HepG2 (cell line): ENCODE results near the gene SLC25A33. TPM values are rescaled to one million over a fixed set of nuclear protein-coding genes. Genes with fewer than 3 reads are reported as not detected.

ENCODE experiments used
- ATRX ChIP-seq: sonication (generic); formaldehyde crosslinking; IDR thresholded peaks from 2 replicates; pipeline ENCODE4 v1.4.0; 2020; ENCODE audit warnings: missing genetic modification reagents, borderline replicate concordance
- DR1 ChIP-seq: sonication (generic); formaldehyde crosslinking; IDR thresholded peaks from 2 replicates; pipeline ENCODE4 v1.8.0; 2021; ENCODE audit warnings: mild to moderate bottlenecking, missing genetic modification reagents, inconsistent platforms
- FOXK1 ChIP-seq: sonication (generic); formaldehyde crosslinking; IDR thresholded peaks from 2 replicates; pipeline ENCODE4 v1.4.0; 2020; ENCODE audit warnings: low read depth, missing genetic modification reagents, borderline replicate concordance
- KLF6 ChIP-seq: IDR thresholded peaks from 2 replicates; pipeline ENCODE4 v1.8.0; 2016; ENCODE audit warnings: missing biosample characterization, missing genetic modification reagents
- MXD4 ChIP-seq: IDR thresholded peaks from 2 replicates; pipeline ENCODE4 v1.6.1; 2016; ENCODE audit warnings: mild to moderate bottlenecking, missing biosample characterization, missing genetic modification reagents
- ONECUT2 ChIP-seq: sonication (generic); formaldehyde crosslinking; IDR thresholded peaks from 2 replicates; pipeline ENCODE4 v1.4.0; 2020; ENCODE audit warnings: missing genetic modification reagents
- SCMH1 ChIP-seq: sonication (generic); formaldehyde crosslinking; IDR thresholded peaks from 2 replicates; pipeline ENCODE4 v1.9.0; 2021; ENCODE audit warnings: missing genetic modification reagents, mild to moderate bottlenecking, borderline replicate concordance
- TCF12 ChIP-seq, 2 experiments: fragments of 450-650 bp in 1 of 2; sonication (generic) in 1 of 2; formaldehyde crosslinking in 1 of 2; IDR thresholded peaks; 2 replicates each; pipeline versions ENCODE4 v1.6.1 to v1.8.0; 2017 to 2022; ENCODE audit warnings: antibody characterized with exemption in 1 of 2, mild to moderate bottlenecking in 1 of 2, missing genetic modification reagents in 1 of 2, moderate library complexity in 1 of 2
- ZNF326 ChIP-seq: sonication (generic); formaldehyde crosslinking; IDR thresholded peaks from 2 replicates; pipeline ENCODE4 v1.4.0; 2020; ENCODE audit warnings: missing genetic modification reagents, borderline replicate concordance
- ZNF350 ChIP-seq: sonication (generic); formaldehyde crosslinking; IDR thresholded peaks from 2 replicates; pipeline ENCODE4 v1.4.0; 2020; ENCODE audit warnings: mild to moderate bottlenecking, low read depth, missing genetic modification reagents, borderline replicate concordance
- polyA plus RNA-seq, 8 experiments: library from polyadenylated mRNA; depleted of rRNA in 3 of 8; stranded (reverse) in 7 of 8; unstranded in 1 of 8; fragments of >200 nt; fragmentation: Illumina TruSeq in 4 of 8; extraction: Trizol in 4 of 8; gene quantifications; 2 replicates each; pipeline versions ENCODE4 v1.2.1 to v1.2.3, GENCODE V29; 2011 to 2016; ENCODE audit warnings: low read depth in 4 of 8, missing spikeins in 1 of 8, mixed read lengths in 1 of 8; ENCODE audit not compliant: insufficient read depth in 1 of 8
- total RNA-seq, 5 experiments: library from RNA; depleted of rRNA; stranded (reverse); fragments of >200 nt; fragmentation: Illumina TruSeq; extraction: Trizol; gene quantifications; 2 replicates each; pipeline ENCODE4 v1.2.3, GENCODE V29; 2016; ENCODE audit warnings: low read depth in 1 of 5
- TF ChIP-seq, protein P1 (sequence below): sonication (generic); formaldehyde crosslinking; IDR thresholded peaks from 2 replicates; pipeline ENCODE4 v1.4.0; 2020; ENCODE audit warnings: missing genetic modification reagents
- TF ChIP-seq, protein P2 (sequence below): sonication (generic); formaldehyde crosslinking; IDR thresholded peaks from 2 replicates; pipeline ENCODE4 v1.5.1; 2020; ENCODE audit warnings: mild to moderate bottlenecking, missing genetic modification reagents, borderline replicate concordance
- TF ChIP-seq, protein P3 (sequence below): sonication (generic); formaldehyde crosslinking; IDR thresholded peaks from 2 replicates; pipeline ENCODE4 v1.8.0; 2022; ENCODE audit warnings: missing genetic modification reagents, mild to moderate bottlenecking, inconsistent platforms, borderline replicate concordance
- TF ChIP-seq, protein P4 (sequence below), 2 experiments: sonication (generic) in 1 of 2; formaldehyde crosslinking in 1 of 2; IDR thresholded peaks; 2 replicates each; pipeline versions ENCODE4 v1.4.0 to v1.6.1; 2016 to 2020; ENCODE audit warnings: borderline replicate concordance in 1 of 2, low read depth in 1 of 2, mild to moderate bottlenecking in 1 of 2, missing genetic modification reagents in 1 of 2

The SLC25A33 gene
- total and polyA plus RNA-seq, 2 of the 13 experiments (the other 11 are each of a cell fraction or from before 2014, with no cell fraction given): 15.4 to 50.3 TPM

DNA sequence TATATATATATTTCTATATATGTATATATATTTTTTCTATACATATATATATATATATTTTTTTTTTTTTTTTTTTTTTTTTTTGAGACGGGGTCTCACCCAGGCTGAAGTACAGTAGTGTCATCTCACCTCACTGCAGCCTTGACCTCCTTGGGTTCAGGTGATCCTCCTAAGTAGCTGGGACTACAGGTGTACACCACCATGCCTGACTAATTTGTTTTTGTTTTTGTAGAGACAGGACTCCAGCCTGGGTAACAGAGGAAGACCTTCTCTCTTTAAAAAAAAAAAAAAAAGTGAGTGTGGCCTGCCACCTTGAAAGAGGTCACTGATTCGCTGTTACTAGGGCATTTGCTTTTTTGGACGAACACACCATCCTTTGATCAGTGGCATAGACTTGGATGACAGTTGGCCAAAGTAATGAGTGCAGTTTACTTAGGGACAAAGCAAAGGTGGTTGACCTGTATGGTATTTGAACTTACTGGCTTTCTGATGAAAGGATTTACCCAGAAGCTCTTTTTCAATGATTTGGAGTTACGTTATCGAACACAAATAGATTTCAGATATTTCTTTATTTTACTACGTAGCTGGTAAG is 10.8 kb downstream of the SLC25A33 start (continued):
- TF ChIP-seq, protein P1, sequence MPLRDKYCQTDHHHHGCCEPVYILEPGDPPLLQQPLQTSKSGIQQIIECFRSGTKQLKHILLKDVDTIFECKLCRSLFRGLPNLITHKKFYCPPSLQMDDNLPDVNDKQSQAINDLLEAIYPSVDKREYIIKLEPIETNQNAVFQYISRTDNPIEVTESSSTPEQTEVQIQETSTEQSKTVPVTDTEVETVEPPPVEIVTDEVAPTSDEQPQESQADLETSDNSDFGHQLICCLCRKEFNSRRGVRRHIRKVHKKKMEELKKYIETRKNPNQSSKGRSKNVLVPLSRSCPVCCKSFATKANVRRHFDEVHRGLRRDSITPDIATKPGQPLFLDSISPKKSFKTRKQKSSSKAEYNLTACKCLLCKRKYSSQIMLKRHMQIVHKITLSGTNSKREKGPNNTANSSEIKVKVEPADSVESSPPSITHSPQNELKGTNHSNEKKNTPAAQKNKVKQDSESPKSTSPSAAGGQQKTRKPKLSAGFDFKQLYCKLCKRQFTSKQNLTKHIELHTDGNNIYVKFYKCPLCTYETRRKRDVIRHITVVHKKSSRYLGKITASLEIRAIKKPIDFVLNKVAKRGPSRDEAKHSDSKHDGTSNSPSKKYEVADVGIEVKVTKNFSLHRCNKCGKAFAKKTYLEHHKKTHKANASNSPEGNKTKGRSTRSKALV (CRISPR knock-in tag): no peak
- TF ChIP-seq KLF6 (CRISPR knock-in tag) (0 out of 2 replicates have a peak, but pooled peaks have one; percentile 47), MXD4 (no peak; the same call in 1 of the 2 replicates), DR1 (no peak), FOXK1 (peak; percentile 81; the same call in 1 of the 2 replicates), TCF12 (IDR thresholded peaks at IDR 0.05) (no peak), TCF12 (CRISPR knock-in tag; IDR thresholded peaks at IDR 0.05) (peak; percentile 78; the same call in 1 of the 2 replicates), ATRX (CRISPR knock-in tag) (no peak), ONECUT2 (CRISPR knock-in tag) (peak; percentile 58; the same call in 1 of the 2 replicates), SCMH1 (CRISPR knock-in tag) (no peak), ZNF350 (CRISPR knock-in tag) (no peak), ZNF326 (CRISPR knock-in tag) (no peak)
- TF ChIP-seq, protein P2, sequence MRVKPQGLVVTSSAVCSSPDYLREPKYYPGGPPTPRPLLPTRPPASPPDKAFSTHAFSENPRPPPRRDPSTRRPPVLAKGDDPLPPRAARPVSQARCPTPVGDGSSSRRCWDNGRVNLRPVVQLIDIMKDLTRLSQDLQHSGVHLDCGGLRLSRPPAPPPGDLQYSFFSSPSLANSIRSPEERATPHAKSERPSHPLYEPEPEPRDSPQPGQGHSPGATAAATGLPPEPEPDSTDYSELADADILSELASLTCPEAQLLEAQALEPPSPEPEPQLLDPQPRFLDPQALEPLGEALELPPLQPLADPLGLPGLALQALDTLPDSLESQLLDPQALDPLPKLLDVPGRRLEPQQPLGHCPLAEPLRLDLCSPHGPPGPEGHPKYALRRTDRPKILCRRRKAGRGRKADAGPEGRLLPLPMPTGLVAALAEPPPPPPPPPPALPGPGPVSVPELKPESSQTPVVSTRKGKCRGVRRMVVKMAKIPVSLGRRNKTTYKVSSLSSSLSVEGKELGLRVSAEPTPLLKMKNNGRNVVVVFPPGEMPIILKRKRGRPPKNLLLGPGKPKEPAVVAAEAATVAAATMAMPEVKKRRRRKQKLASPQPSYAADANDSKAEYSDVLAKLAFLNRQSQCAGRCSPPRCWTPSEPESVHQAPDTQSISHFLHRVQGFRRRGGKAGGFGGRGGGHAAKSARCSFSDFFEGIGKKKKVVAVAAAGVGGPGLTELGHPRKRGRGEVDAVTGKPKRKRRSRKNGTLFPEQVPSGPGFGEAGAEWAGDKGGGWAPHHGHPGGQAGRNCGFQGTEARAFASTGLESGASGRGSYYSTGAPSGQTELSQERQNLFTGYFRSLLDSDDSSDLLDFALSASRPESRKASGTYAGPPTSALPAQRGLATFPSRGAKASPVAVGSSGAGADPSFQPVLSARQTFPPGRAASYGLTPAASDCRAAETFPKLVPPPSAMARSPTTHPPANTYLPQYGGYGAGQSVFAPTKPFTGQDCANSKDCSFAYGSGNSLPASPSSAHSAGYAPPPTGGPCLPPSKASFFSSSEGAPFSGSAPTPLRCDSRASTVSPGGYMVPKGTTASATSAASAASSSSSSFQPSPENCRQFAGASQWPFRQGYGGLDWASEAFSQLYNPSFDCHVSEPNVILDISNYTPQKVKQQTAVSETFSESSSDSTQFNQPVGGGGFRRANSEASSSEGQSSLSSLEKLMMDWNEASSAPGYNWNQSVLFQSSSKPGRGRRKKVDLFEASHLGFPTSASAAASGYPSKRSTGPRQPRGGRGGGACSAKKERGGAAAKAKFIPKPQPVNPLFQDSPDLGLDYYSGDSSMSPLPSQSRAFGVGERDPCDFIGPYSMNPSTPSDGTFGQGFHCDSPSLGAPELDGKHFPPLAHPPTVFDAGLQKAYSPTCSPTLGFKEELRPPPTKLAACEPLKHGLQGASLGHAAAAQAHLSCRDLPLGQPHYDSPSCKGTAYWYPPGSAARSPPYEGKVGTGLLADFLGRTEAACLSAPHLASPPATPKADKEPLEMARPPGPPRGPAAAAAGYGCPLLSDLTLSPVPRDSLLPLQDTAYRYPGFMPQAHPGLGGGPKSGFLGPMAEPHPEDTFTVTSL: peak; percentile 89; the same call in 1 of the 2 replicates
- TF ChIP-seq, protein P3, sequence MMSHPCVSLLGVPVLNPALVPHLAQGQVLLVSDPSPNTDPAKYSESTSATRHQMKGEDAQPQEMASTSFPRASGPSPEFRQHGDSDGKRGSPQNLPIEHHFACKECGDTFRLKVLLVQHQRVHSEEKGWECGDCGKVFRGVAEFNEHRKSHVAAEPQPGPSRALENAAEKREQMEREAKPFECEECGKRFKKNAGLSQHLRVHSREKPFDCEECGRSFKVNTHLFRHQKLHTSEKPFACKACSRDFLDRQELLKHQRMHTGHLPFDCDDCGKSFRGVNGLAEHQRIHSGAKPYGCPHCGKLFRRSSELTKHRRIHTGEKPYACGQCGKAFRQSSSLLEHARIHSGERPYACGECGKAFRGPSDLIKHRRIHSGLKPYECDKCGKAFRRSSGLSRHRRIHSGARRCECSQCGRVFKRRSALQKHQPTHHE (CRISPR knock-in tag): no peak
- TF ChIP-seq, protein P4, sequence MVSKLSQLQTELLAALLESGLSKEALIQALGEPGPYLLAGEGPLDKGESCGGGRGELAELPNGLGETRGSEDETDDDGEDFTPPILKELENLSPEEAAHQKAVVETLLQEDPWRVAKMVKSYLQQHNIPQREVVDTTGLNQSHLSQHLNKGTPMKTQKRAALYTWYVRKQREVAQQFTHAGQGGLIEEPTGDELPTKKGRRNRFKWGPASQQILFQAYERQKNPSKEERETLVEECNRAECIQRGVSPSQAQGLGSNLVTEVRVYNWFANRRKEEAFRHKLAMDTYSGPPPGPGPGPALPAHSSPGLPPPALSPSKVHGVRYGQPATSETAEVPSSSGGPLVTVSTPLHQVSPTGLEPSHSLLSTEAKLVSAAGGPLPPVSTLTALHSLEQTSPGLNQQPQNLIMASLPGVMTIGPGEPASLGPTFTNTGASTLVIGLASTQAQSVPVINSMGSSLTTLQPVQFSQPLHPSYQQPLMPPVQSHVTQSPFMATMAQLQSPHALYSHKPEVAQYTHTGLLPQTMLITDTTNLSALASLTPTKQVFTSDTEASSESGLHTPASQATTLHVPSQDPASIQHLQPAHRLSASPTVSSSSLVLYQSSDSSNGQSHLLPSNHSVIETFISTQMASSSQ (IDR thresholded peaks at IDR 0.05; ENCODE audit: low read depth): peak; percentile 72
- TF ChIP-seq, protein P4 (CRISPR knock-in tag; IDR thresholded peaks at IDR 0.05; ENCODE audit: borderline replicate concordance): peak; percentile 80; the same call in 1 of the 2 replicates
